Neuronal stem cell (in vitro differentiated cells): Measurements from ENCODE around the gene ROMO1.

Source experiments
- DNase-seq: peaks from one replicate; pipeline ENCODE4 v3.0.0-alpha.2; 2013; ENCODE audit warnings: low spot score
- H2AFZ ChIP-seq: one replicate; pipeline ENCODE4 v1.6.1; 2013; ENCODE audit warnings: mild to moderate bottlenecking, low read length, inconsistent platforms
- H2AK5ac ChIP-seq: 2 replicates; pipeline ENCODE4 v1.6.1; 2013; ENCODE audit warnings: low read depth, mild to moderate bottlenecking, inconsistent platforms, low read length, moderate library complexity, mixed read lengths
- H2BK120ac ChIP-seq: 2 replicates; pipeline ENCODE4 v1.6.1; 2013; ENCODE audit warnings: low read depth, mild to moderate bottlenecking, inconsistent platforms, low read length, moderate library complexity, mixed read lengths
- H2BK12ac ChIP-seq: one replicate; pipeline ENCODE4 v1.6.1; 2013; ENCODE audit warnings: low read length, inconsistent platforms
- H2BK15ac ChIP-seq: 2 replicates; pipeline ENCODE4 v1.6.1; 2013; ENCODE audit warnings: mild to moderate bottlenecking, low read length, inconsistent platforms, mixed read lengths
- H2BK5ac ChIP-seq: one replicate; pipeline ENCODE4 v1.6.1; 2013; ENCODE audit warnings: inconsistent platforms, mild to moderate bottlenecking, low read length, moderate library complexity
- H3K14ac ChIP-seq: one replicate; pipeline ENCODE4 v1.6.1; 2013; ENCODE audit warnings: low read length, inconsistent platforms
- H3K18ac ChIP-seq: 2 replicates; pipeline ENCODE4 v1.6.1; 2013; ENCODE audit warnings: low read length, inconsistent platforms
- H3K23ac ChIP-seq: 2 replicates; pipeline ENCODE4 v1.6.1; 2013; ENCODE audit warnings: low read depth, mild to moderate bottlenecking, mixed read lengths, low read length, inconsistent platforms; ENCODE audit not compliant: poor library complexity
- H3K27ac ChIP-seq: replicated peaks from 3 replicates; pipeline ENCODE4 v1.5.1; 2013; ENCODE audit warnings: low read length, inconsistent platforms
- H3K27me3 ChIP-seq, 3 experiments: 2 replicates each; pipeline ENCODE4 v1.6.1; 2013; ENCODE audit warnings: low read length in 3 of 3, mild to moderate bottlenecking in 2 of 3, inconsistent platforms in 1 of 3, low read depth in 1 of 3, mixed read lengths in 1 of 3, moderate library complexity in 1 of 3; ENCODE audit not compliant: control insufficient read depth in 3 of 3, insufficient read depth in 3 of 3
- H3K36me3 ChIP-seq, 2 donors: replicated peaks in 1 of 2; 2 replicates each; pipeline ENCODE4 v1.6.1; 2013; ENCODE audit warnings: low read length in 2 of 2; ENCODE audit not compliant: control insufficient read depth in 2 of 2, insufficient read depth in 2 of 2
- H3K4ac ChIP-seq: 2 replicates; pipeline ENCODE4 v1.6.1; 2013; ENCODE audit warnings: inconsistent platforms, mild to moderate bottlenecking, low read length, moderate library complexity
- H3K4me1 ChIP-seq, 2 donors: 1 replicate in 1 of 2; 2 replicates in 1 of 2; pipeline ENCODE4 v1.6.1; 2013; ENCODE audit warnings: low read length in 2 of 2, low read depth in 1 of 2; ENCODE audit not compliant: control insufficient read depth in 2 of 2, insufficient read depth in 1 of 2
- H3K4me2 ChIP-seq: one replicate; pipeline ENCODE4 v1.6.1; 2013; ENCODE audit warnings: mild to moderate bottlenecking, low read length, inconsistent platforms; ENCODE audit not compliant: insufficient read depth, poor library complexity, severe bottlenecking
- H3K4me3 ChIP-seq, 2 donors: 2 replicates each; pipeline ENCODE4 v1.5.1; 2013; ENCODE audit warnings: low read length in 2 of 2, mild to moderate bottlenecking in 2 of 2, inconsistent platforms in 1 of 2, moderate library complexity in 1 of 2
- H3K79me1 ChIP-seq: one replicate; pipeline ENCODE4 v1.6.1; 2013; ENCODE audit warnings: low read depth, mild to moderate bottlenecking, inconsistent platforms, low read length, moderate library complexity
- H3K9ac ChIP-seq: one replicate; pipeline ENCODE4 v1.6.1; 2013; ENCODE audit warnings: mild to moderate bottlenecking, low read depth, low read length, inconsistent platforms; ENCODE audit not compliant: poor library complexity
- H3K9me3 ChIP-seq, 2 donors: replicated peaks in 1 of 2; 2 replicates each; pipeline versions ENCODE3 to v1.6.1; 2013; ENCODE audit warnings: low read length in 2 of 2, mild to moderate bottlenecking in 2 of 2, inconsistent platforms in 1 of 2, low read depth in 1 of 2, mixed read lengths in 1 of 2, moderate library complexity in 1 of 2; ENCODE audit not compliant: control insufficient read depth in 2 of 2, insufficient read depth in 1 of 2
- H4K8ac ChIP-seq: one replicate; pipeline ENCODE4 v1.6.1; 2013; ENCODE audit warnings: low read depth, mild to moderate bottlenecking, inconsistent platforms, low read length, moderate library complexity
- H4K91ac ChIP-seq: one replicate; pipeline ENCODE4 v1.6.1; 2013; ENCODE audit warnings: low read length, low read depth, mild to moderate bottlenecking, inconsistent platforms; ENCODE audit not compliant: poor library complexity
- WGBS, 2 donors: extraction: QIAGEN DNeasy Blood & Tissue Kit; methylation state at CpG; one replicate each; pipeline ENCODE4 v1.1.7; 2013; ENCODE audit warnings: missing lambda C conversion rate in 2 of 2, mixed read lengths in 1 of 2; ENCODE audit not compliant: insufficient read length in 2 of 2, insufficient replicate concordance in 1 of 2; ENCODE audit errors: extremely low coverage in 2 of 2; 5-methylcytosine and 5-hydroxymethylcytosine counted together

The ROMO1 gene

GRCh38 chr20:35663516-35664465 is 35.4 kb upstream of the ROMO1 start:
- no peak overlapping the region for H3K4ac ChIP-seq
- peaks cover 0 to 18% of the 10 kb centered on the region in 2 donors for H3K36me3 ChIP-seq
- peak overlapping the region; percentile 42 for H2AK5ac ChIP-seq
- H3K4me3 ChIP-seq, result peak overlapping the region; percentile 91 to 93
- H3K4me2 ChIP-seq, result peak overlapping the region; percentile 66
- no peak overlapping the region for H2BK12ac ChIP-seq
- no peak overlapping the region for H2BK120ac ChIP-seq
- H3K9me3 ChIP-seq, result peaks cover 0 to 12% of the 10 kb centered on the region in 2 donors
- H3K27me3 ChIP-seq, result no peaks in the 10 kb centered on the region
- H3K18ac ChIP-seq, result peak overlapping the region; percentile 98
- H2BK5ac ChIP-seq, result peak overlapping the region; percentile 96
- H4K8ac ChIP-seq, result peak overlapping the region; percentile 83
- DNase-seq, result peak; percentile 33
- peak overlapping the region; percentile 82 for H2AFZ ChIP-seq
- no peak overlapping the region for H4K91ac ChIP-seq
- peak overlapping the region; percentile 82 for H3K27ac ChIP-seq
- no peak overlapping the region for H3K14ac ChIP-seq
- no peak overlapping the region for H2BK15ac ChIP-seq
- peak overlapping the region; percentile 99 for H3K9ac ChIP-seq
- peaks cover 3 to 7% of the 10 kb centered on the region in 2 donors for H3K4me1 ChIP-seq
- peak overlapping the region; percentile 97 for H3K23ac ChIP-seq
- no CpG with 5 or more reads among the region's 28 CpGs for WGBS, 2 donors
- H3K79me1 ChIP-seq, result no peaks in the 10 kb centered on the region

GRCh38 chr20:35664466-35665206 is 34.6 kb upstream of the ROMO1 start, which contains the start of the genes CPNE1 and RBM12:
CPNE1 (minus strand) TSS chr20:35664900; CDS start chr20:35632923, 31,977 bp downstream.
RBM12 (minus strand) TSS chr20:35664900; CDS start chr20:35655322, 9,578 bp downstream.
- H4K91ac ChIP-seq, result peak within 1 kb of the TSS; percentile 67
- WGBS, 2 donors, result no CpG with 5 or more reads among the region's 61 CpGs

GRCh38 chr20:35665949-35666288 is 33.3 kb upstream of the ROMO1 start:
- Histone ChIP-seq H2BK15ac (no peak overlapping the region), H3K4me3 (no peak overlapping the region), H3K27ac (no peak overlapping the region), H3K27me3 (no peaks in the 10 kb centered on the region), H3K4me1 (peaks cover 3 to 7% of the 10 kb centered on the region in 2 donors), H3K4me2 (no peak overlapping the region), H3K18ac (no peak overlapping the region), H3K9me3 (no peaks in the 10 kb centered on the region), H2BK12ac (no peak overlapping the region), H2AK5ac (no peak overlapping the region), H4K8ac (no peak overlapping the region), H3K79me1 (no peaks in the 10 kb centered on the region), H4K91ac (no peak overlapping the region), H2BK5ac (no peak overlapping the region), H2AFZ (no peak overlapping the region), H2BK120ac (no peak overlapping the region), H3K23ac (no peak overlapping the region), H3K14ac (no peak overlapping the region), H3K9ac (peak overlapping the region; percentile 51), H3K4ac (no peak overlapping the region), H3K36me3 (peaks cover 0 to 33% of the 10 kb centered on the region in 2 donors)
- WGBS, 2 donors, result no CpG with 5 or more reads among the region's 17 CpGs
- no peak for DNase-seq

More at GRCh38 chr20:35664466-35665206, 34.6 kb upstream of the ROMO1 start, which contains the start of the genes CPNE1 and RBM12:
- Histone ChIP-seq H2AFZ (peak within 1 kb of the TSS; percentile 82), H2BK120ac (no peak within 1 kb of the TSS), H4K8ac (peak within 1 kb of the TSS; percentile 83), H3K14ac (peak within 1 kb of the TSS; percentile 10), H2BK15ac (no peak within 1 kb of the TSS), H3K36me3 (peaks cover 0 to 21% of the 10 kb centered on the region in 2 donors), H3K4me3 (peak within 1 kb of the TSS; percentile 91 to 93), H3K4ac (peak within 1 kb of the TSS; percentile 98), H3K23ac (peak within 1 kb of the TSS; percentile 97), H3K18ac (peak within 1 kb of the TSS; percentile 98), H3K9ac (peak within 1 kb of the TSS; percentile 99), H3K9me3 (peaks cover 0 to 5% of the 10 kb centered on the region in 2 donors), H3K79me1 (no peaks in the 10 kb centered on the region), H3K27me3 (no peaks in the 10 kb centered on the region), H3K4me2 (peak within 1 kb of the TSS; percentile 66), H2BK12ac (no peak within 1 kb of the TSS), H2AK5ac (peak within 1 kb of the TSS; percentile 42), H2BK5ac (peak within 1 kb of the TSS; percentile 96), H3K4me1 (peaks cover 3 to 7% of the 10 kb centered on the region in 2 donors), H3K27ac (peak within 1 kb of the TSS; percentile 92)
- peak; percentile 91 for DNase-seq
